Measurements from ENCODE around the gene TPBG.

TPBG gene

GRCh38 chr6:82337688-82338257 lies 25.8 kb upstream of the TPBG start:
- in situ Hi-C loops (cut with MboI; ENCODE audit: low sequenced_read_pairs, unreplicated experiment): no loop called here
- DNase-seq (ENCODE audit: low spot score): no peak
- no peak for TF ChIP-seq CTCF (IDR thresholded peaks at IDR 0.05; ENCODE audit: borderline replicate concordance, control extremely low read depth, extremely low read depth, insufficient read depth, missing control alignments)

- no peak for TF ChIP-seq CTCF (IDR thresholded peaks at IDR 0.05; ENCODE audit: borderline replicate concordance, control extremely low read depth, extremely low read depth, insufficient read depth, missing control alignments)
- in situ Hi-C loops (cut with MboI; ENCODE audit: low sequenced_read_pairs, unreplicated experiment): no loop called here
- no peak for DNase-seq (ENCODE audit: low spot score)
Observed at GRCh38 chr6:82348130-82348529, 15.5 kb upstream of the TPBG start.

GRCh38 chr6:82353848-82354247 lies 9.8 kb upstream of the TPBG start:
- in situ Hi-C loops (cut with MboI; ENCODE audit: low sequenced_read_pairs, unreplicated experiment): no loop called here
- TF ChIP-seq CTCF (IDR thresholded peaks at IDR 0.05; ENCODE audit: borderline replicate concordance, control extremely low read depth, extremely low read depth, insufficient read depth, missing control alignments): no peak
- no peak for DNase-seq (ENCODE audit: low spot score)

- no peak for DNase-seq (ENCODE audit: low spot score)
- TF ChIP-seq CTCF (IDR thresholded peaks at IDR 0.05; ENCODE audit: borderline replicate concordance, control extremely low read depth, extremely low read depth, insufficient read depth, missing control alignments): no peak
- in situ Hi-C loops (cut with MboI; ENCODE audit: low sequenced_read_pairs, unreplicated experiment): no loop called here
Observed at GRCh38 chr6:82360552-82360951, 3.1 kb upstream of the TPBG start.

GRCh38 chr6:82361631-82362030 lies 2.0 kb upstream of the TPBG start:
- in situ Hi-C loops (cut with MboI; ENCODE audit: low sequenced_read_pairs, unreplicated experiment): no loop called here
- TF ChIP-seq CTCF (IDR thresholded peaks at IDR 0.05; ENCODE audit: borderline replicate concordance, control extremely low read depth, extremely low read depth, insufficient read depth, missing control alignments): no peak
- no peak for DNase-seq (ENCODE audit: low spot score)

GRCh38 chr6:82362144-82362543 lies 1.5 kb upstream of the TPBG start:
- TF ChIP-seq CTCF (IDR thresholded peaks at IDR 0.05; ENCODE audit: borderline replicate concordance, control extremely low read depth, extremely low read depth, insufficient read depth, missing control alignments): no peak
- in situ Hi-C loops (cut with MboI; ENCODE audit: low sequenced_read_pairs, unreplicated experiment): no loop called here

More at GRCh38 chr6:82362144-82362543, 1.5 kb upstream of the TPBG start:
- DNase-seq (ENCODE audit: low spot score): no peak

Measured in GM13976 (cell line).